HCT116 (cell line): ENCODE measurements around the gene RPLP2. TPM values are rescaled to one million over a fixed set of nuclear protein-coding genes. Genes with fewer than 3 reads are reported as not detected.
A peak's percentile ranks its signal among the peaks of the same experiment; 100 is the strongest.

ENCODE experiments used
- ATAC-seq: fragments of 200-7000 bp; cut with Tn5 transposase; 2 replicates; pipeline ENCODE4 v1.9.1; 2020; ENCODE audit warnings: mild to moderate bottlenecking, moderate library complexity
- BruUV-seq: library from RNA; stranded (reverse); fragments of 400-500 nt; replicated peaks from 2 replicates; lab custom pipeline; 2021; lab: Mats Ljungman, UMichigan
- CTCF ChIA-PET: fragments of 300-600 bp; sonication (Branson Sonifier 250); formaldehyde crosslinking; loops from one replicate; lab custom pipeline; 2021; ENCODE audit warnings: antibody characterized with exemption; lab: Charles Lee
- POLR2A ChIA-PET: fragments of 300-600, 350-600 bp; sonication (Branson Sonifier 250); formaldehyde crosslinking; loops from one replicate; lab custom pipeline; 2021; ENCODE audit warnings: antibody characterized with exemption; lab: Charles Lee
- RAD21 ChIA-PET, 2 experiments: fragments of 300-600 bp; sonication (Branson Sonifier 250); formaldehyde crosslinking; loops; one replicate each; lab custom pipeline; 2023; ENCODE audit warnings: low total read pairs in 2 of 2; ENCODE audit not compliant: uncharacterized antibody in 2 of 2, unreplicated experiment in 2 of 2, low non-redundant PET in 1 of 2; lab: Charles Lee
- DNase-seq: peaks from one replicate; pipeline ENCODE4 v3.0.0-alpha.2; 2010; ENCODE audit warnings: low read depth, low spot score
- H2AFZ ChIP-seq: fragments of 200-600 bp; shearing (Covaris generic), sonication (generic); 2 replicates; pipeline ENCODE4 v1.6.1; 2017; ENCODE audit warnings: low read depth, mixed run types, mixed read lengths, antibody characterized with exemption, low read length; ENCODE audit not compliant: poor library complexity, severe bottlenecking
- H3K27ac ChIP-seq: 2 replicates; pipeline ENCODE4 v1.5.1; 2012; ENCODE audit warnings: low read depth, low read length
- H3K27me3 ChIP-seq: fragments of 200-600 bp; sonication (generic); 2 replicates; pipeline ENCODE4 v1.6.1; 2016; ENCODE audit warnings: mixed run types, low read length, mixed read lengths; ENCODE audit not compliant: insufficient read depth
- H3K36me3 ChIP-seq, 2 experiments: fragments of 200-500 bp in 1 of 2; fragments of 200-600 bp in 1 of 2; sonication (Bioruptor generic) in 1 of 2; sonication (generic) in 1 of 2; 2 replicates each; pipeline versions ENCODE4 v1.5.1 to v1.6.1; 2014 to 2016; ENCODE audit warnings: low read length in 2 of 2, inconsistent platforms in 1 of 2, mixed read lengths in 1 of 2, mixed run types in 1 of 2; ENCODE audit not compliant: insufficient read depth in 2 of 2, control insufficient read depth in 1 of 2
- H3K4me1 ChIP-seq, 2 experiments: fragments of 200-600 bp in 1 of 2; sonication (generic) in 1 of 2; 2 replicates each; pipeline versions ENCODE4 v1.5.1 to v1.6.1; 2012 to 2017; ENCODE audit warnings: low read length in 2 of 2, inconsistent platforms in 1 of 2, mild to moderate bottlenecking in 1 of 2, mixed read lengths in 1 of 2, mixed run types in 1 of 2, moderate library complexity in 1 of 2; ENCODE audit not compliant: insufficient read depth in 2 of 2, control insufficient read depth in 1 of 2
- H3K4me2 ChIP-seq: fragments of 200-600 bp; sonication (generic); 2 replicates; pipeline ENCODE4 v1.6.1; 2017; ENCODE audit warnings: mixed run types, low read length, mixed read lengths
- H3K4me3 ChIP-seq, 2 experiments: fragments of 200-600 bp in 1 of 2; sonication (generic) in 1 of 2; replicated peaks in 1 of 2; 2 replicates each; pipeline ENCODE4 v1.5.1; 2011 to 2016; ENCODE audit warnings: low read length in 2 of 2, control low read depth in 1 of 2, low read depth in 1 of 2, mild to moderate bottlenecking in 1 of 2, mixed read lengths in 1 of 2, mixed run types in 1 of 2
- H3K79me2 ChIP-seq: fragments of 200-600 bp; sonication (generic); 2 replicates; pipeline ENCODE4 v1.6.1; 2017; ENCODE audit warnings: mild to moderate bottlenecking, mixed run types, low read length, moderate library complexity, mixed read lengths; ENCODE audit not compliant: insufficient read depth
- H3K9ac ChIP-seq: fragments of 200-600 bp; sonication (generic); 2 replicates; pipeline ENCODE4 v1.6.1; 2016; ENCODE audit warnings: low read length, mixed read lengths
- H3K9me2 ChIP-seq: fragments of 200-600 bp; sonication (generic), shearing (Covaris generic); 2 replicates; pipeline ENCODE4 v1.6.1; 2017; ENCODE audit warnings: mixed run types, mild to moderate bottlenecking, moderate library complexity; ENCODE audit not compliant: insufficient read depth
- H3K9me3 ChIP-seq, 2 experiments: fragments of 200-500 bp in 1 of 2; fragments of 200-600 bp in 1 of 2; sonication (Bioruptor generic) in 1 of 2; sonication (generic) in 1 of 2; 2 replicates each; pipeline ENCODE4 v1.6.1; 2014 to 2017; ENCODE audit warnings: low read length in 2 of 2, mixed read lengths in 2 of 2, inconsistent platforms in 1 of 2, low read depth in 1 of 2, mild to moderate bottlenecking in 1 of 2, mixed run types in 1 of 2, moderate library complexity in 1 of 2; ENCODE audit not compliant: control insufficient read depth in 1 of 2, insufficient read depth in 1 of 2
- H4K20me1 ChIP-seq: fragments of 200-600 bp; sonication (generic), shearing (Covaris generic); 2 replicates; pipeline ENCODE4 v1.6.1; 2017; ENCODE audit warnings: mixed run types, mild to moderate bottlenecking, moderate library complexity; ENCODE audit not compliant: insufficient read depth
- ATF3 ChIP-seq: IDR thresholded peaks from 2 replicates; pipeline ENCODE4 v1.6.1; 2012
- CEBPB ChIP-seq: IDR thresholded peaks from 2 replicates; pipeline ENCODE4 v1.6.1; 2012; ENCODE audit warnings: low read depth
- CTCF ChIP-seq, 3 experiments: fragments of 200-600 bp in 1 of 3; sonication (generic) in 1 of 3; IDR thresholded peaks in 2 of 3; conservative IDR thresholded peaks in 1 of 3; 2 replicates each; pipeline ENCODE4 v1.5.1; 2012 to 2017; ENCODE audit warnings: low read depth in 2 of 3, low read length in 2 of 3, antibody characterized with exemption in 1 of 3, borderline replicate concordance in 1 of 3, control low read depth in 1 of 3, mild to moderate bottlenecking in 1 of 3, mixed read lengths in 1 of 3, mixed run types in 1 of 3, moderate library complexity in 1 of 3; ENCODE audit not compliant: insufficient read depth in 1 of 3
- EGR1 ChIP-seq: IDR thresholded peaks from 2 replicates; pipeline ENCODE4 v1.6.1; 2012; ENCODE audit warnings: low read depth
- ELF1 ChIP-seq: IDR thresholded peaks from 2 replicates; pipeline ENCODE4 v1.6.1; 2012; ENCODE audit warnings: low read depth, borderline replicate concordance
- EZH2 ChIP-seq: fragments of 200-600 bp; sonication (generic); IDR thresholded peaks from 2 replicates; pipeline ENCODE4 v1.6.1; 2017; ENCODE audit warnings: antibody characterized with exemption, mixed run types
- EZH2phosphoT487 ChIP-seq: fragments of 200-600 bp; IDR thresholded peaks from 2 replicates; pipeline ENCODE4 v1.6.1; 2018; ENCODE audit warnings: antibody characterized with exemption, borderline replicate concordance
- JUND ChIP-seq: IDR thresholded peaks from 2 replicates; pipeline ENCODE4 v1.6.1; 2012
- MAX ChIP-seq: IDR thresholded peaks from 2 replicates; pipeline ENCODE4 v1.6.1; 2012
- POLR2A ChIP-seq: IDR thresholded peaks from 2 replicates; pipeline ENCODE4 v1.7.0; 2011; ENCODE audit warnings: borderline replicate concordance; ENCODE audit not compliant: insufficient read depth, insufficient read length; ENCODE audit errors: extremely low read depth
- POLR2AphosphoS5 ChIP-seq: IDR thresholded peaks from 2 replicates; pipeline ENCODE4 v1.6.1; 2011; ENCODE audit warnings: mild to moderate bottlenecking, low read depth, low read length, moderate library complexity
- RAD21 ChIP-seq: IDR thresholded peaks from 2 replicates; pipeline ENCODE4 v1.6.1; 2012; ENCODE audit warnings: low read depth, mild to moderate bottlenecking
- SP1 ChIP-seq: IDR thresholded peaks from 2 replicates; pipeline ENCODE4 v1.6.1; 2012; ENCODE audit warnings: low read depth
- SRF ChIP-seq: IDR thresholded peaks from 2 replicates; pipeline ENCODE4 v1.6.1; 2012; ENCODE audit warnings: low read depth
- TCF7L2 ChIP-seq: IDR thresholded peaks from 2 replicates; pipeline ENCODE4 v1.7.0; 2011; ENCODE audit warnings: borderline replicate concordance, inconsistent platforms; ENCODE audit not compliant: insufficient read depth, insufficient read length; ENCODE audit errors: extremely low read depth
- YY1 ChIP-seq: IDR thresholded peaks from 2 replicates; pipeline ENCODE4 v1.6.1; 2011; ENCODE audit warnings: low read length, low read depth, moderate library complexity, mild to moderate bottlenecking; ENCODE audit not compliant: insufficient replicate concordance; ENCODE audit errors: extremely low read depth
- ZBTB33 ChIP-seq: IDR thresholded peaks from 2 replicates; pipeline ENCODE4 v1.6.1; 2011; ENCODE audit warnings: mild to moderate bottlenecking, low read length, moderate library complexity; ENCODE audit not compliant: insufficient replicate concordance; ENCODE audit errors: extremely low read depth
- ZFX ChIP-seq: fragments of 450-650 bp; IDR thresholded peaks from 2 replicates; pipeline ENCODE4 v1.6.1; 2017
- ZNF274 ChIP-seq: fragments of 200-500 bp; sonication (Bioruptor generic); IDR thresholded peaks from 2 replicates; pipeline ENCODE4 v1.6.1; 2014; ENCODE audit warnings: mild to moderate bottlenecking, low read depth, low read length, inconsistent platforms
- intact Hi-C: fragments of 100-400 bp; cut with micrococcal nuclease; formaldehyde crosslinking; loops from 2 replicates; pipeline ENCODE4 v1.10.0; 2022
- total RNA-seq: library from RNA; stranded (reverse); gene quantifications from one replicate; pipeline ENCODE4 v1.2.1, GENCODE V29; 2021; ENCODE audit not compliant: unreplicated experiment

RPLP2 gene
- total RNA-seq, 1 experiment from 2014 or later: 3,615 TPM

- Histone ChIP-seq H2AFZ (no peak overlapping the region), H3K4me1 (peaks cover 20 to 43% of the 10 kb centered on the region in 2 experiments), H3K4me2 (no peak overlapping the region), H3K9me2 (no peaks in the 10 kb centered on the region), H3K79me2 (peaks cover 30% of the 10 kb centered on the region), H3K9me3 (no peaks in the 10 kb centered on the region), H3K27ac (peak overlapping the region; percentile 37; the same call in 1 of the 2 replicates), H3K27me3 (no peaks in the 10 kb centered on the region), H3K4me3 (no peak overlapping the region), H3K36me3 (peaks cover 0 to 2% of the 10 kb centered on the region in 2 experiments; a peak in 1 of 4 replicates), H4K20me1 (peaks cover 2% of the 10 kb centered on the region; the same call in 1 of the 2 replicates), H3K9ac (no peak overlapping the region)
- ChIA-PET POLR2A (interaction anchor here (0.7 to 1.4 kb wide), 4 partner anchors 9 to 27 kb away, joined by 3 to 4 read pairs (median 4); no protein-coding TSS in a partner anchor), CTCF (no interaction called here), RAD21 (interaction anchor here in 1 of 2 experiments (0.8 kb wide), 1 partner anchor 16 kb away, joined by 3 read pairs; no protein-coding TSS in a partner anchor)
- ATAC-seq (no peak), DNase-seq (no peak)
- intact Hi-C loops: no loop called here
- BruUV-seq: no TSS peak
- TF ChIP-seq POLR2A (no peak), ATF3 (no peak), POLR2AphosphoS5 (no peak), TCF7L2 (no peak), EGR1 (no peak), RAD21 (no peak), ZFX (no peak), YY1 (no peak), EZH2phosphoT487 (no peak), CTCF (IDR thresholded peaks at IDR 0.05 in 2 of 3, conservative IDR thresholded peaks at IDR 0.05 in 1 of 3; ENCODE audit: borderline replicate concordance in 1 of 3, insufficient read depth in 1 of 3, low read depth in 2 of 3, low read length in 2 of 3) (no peak), ZNF274 (no peak), EZH2 (no peak), ELF1 (no peak), SP1 (no peak), CEBPB (no peak), JUND (no peak), MAX (no peak), ZBTB33 (no peak), SRF (no peak)
These were observed 36.2 kb downstream of the RPLP2 start for GRCh38 chr11:845872-846495.
